Mucosa of rectum (tissue), 2 donors: ENCODE measurements around the gene PCCA.
"Not testable (repeated sequence)": the region's sequence is repeated elsewhere in the genome, so short reads cannot be mapped to it uniquely, and the experiment has no call there.

Experiments
- H3K27ac ChIP-seq, 2 donors: one replicate each; pipeline ENCODE4 v1.7.0; 2013; ENCODE audit warnings: inconsistent platforms in 2 of 2, low read depth in 2 of 2, low read length in 2 of 2
- H3K27me3 ChIP-seq, 2 donors: one replicate each; pipeline ENCODE4 v1.7.0; 2013; ENCODE audit warnings: low read length in 2 of 2; ENCODE audit not compliant: control insufficient read depth in 2 of 2, insufficient read depth in 2 of 2
- H3K36me3 ChIP-seq, 2 donors: one replicate each; pipeline ENCODE4 v1.7.0; 2013; ENCODE audit warnings: low read length in 2 of 2; ENCODE audit not compliant: control insufficient read depth in 2 of 2, insufficient read depth in 2 of 2
- H3K4me1 ChIP-seq, 2 donors: one replicate each; pipeline ENCODE4 v1.7.0; 2013; ENCODE audit warnings: low read length in 2 of 2, mild to moderate bottlenecking in 1 of 2; ENCODE audit not compliant: control insufficient read depth in 2 of 2, insufficient read depth in 2 of 2
- H3K4me3 ChIP-seq, 2 donors: one replicate each; pipeline ENCODE4 v1.7.0; 2013; ENCODE audit warnings: low read length in 2 of 2
- H3K9ac ChIP-seq, 2 donors: one replicate each; pipeline ENCODE4 v1.7.0; 2013; ENCODE audit warnings: low read length in 2 of 2, low read depth in 1 of 2, mild to moderate bottlenecking in 1 of 2
- H3K9me3 ChIP-seq, 2 donors: one replicate each; pipeline ENCODE4 v1.7.0; 2013; ENCODE audit warnings: low read length in 2 of 2; ENCODE audit not compliant: control insufficient read depth in 2 of 2
- donor health status: healthy.
- donor health status: Normal muscosa, but diverticular disease.

Gene PCCA

GRCh38 chr13:100068133-100068931 is 20.6 kb upstream of the PCCA start:
- Histone ChIP-seq H3K4me3 (no peak overlapping the region), H3K27me3 (no peaks in the 10 kb centered on the region), H3K9ac (no peak overlapping the region), H3K36me3 (no peaks in the 10 kb centered on the region), H3K9me3 (no peaks in the 10 kb centered on the region), H3K4me1 (no peaks in the 10 kb centered on the region), H3K27ac (no peak overlapping the region)

DNA sequence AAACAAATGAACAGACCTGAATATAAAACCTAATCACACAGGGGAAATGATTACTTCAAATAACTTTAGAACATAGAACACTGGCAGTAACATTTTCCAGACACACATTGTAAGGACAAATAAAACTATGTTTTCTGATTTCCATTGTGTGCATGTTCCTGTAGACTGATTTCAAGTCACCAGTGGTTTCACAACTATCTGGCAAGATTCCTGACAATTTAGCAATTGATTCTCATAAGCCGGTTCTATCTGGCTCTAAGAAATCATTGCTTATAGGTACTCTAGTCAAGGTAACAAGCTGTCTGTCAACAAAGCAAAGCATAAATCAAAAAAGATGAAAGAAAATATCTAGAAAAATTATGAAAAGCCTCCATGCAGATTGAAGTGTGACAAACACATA is 19.6 kb upstream of the PCCA start:
- H3K9me3 ChIP-seq = no peaks in the 10 kb centered on the region
- H3K27me3 ChIP-seq = no peaks in the 10 kb centered on the region
- no peaks in the 10 kb centered on the region for H3K36me3 ChIP-seq
- H3K4me3 ChIP-seq = no peak overlapping the region
- no peak overlapping the region for H3K27ac ChIP-seq
- H3K4me1 ChIP-seq = no peaks in the 10 kb centered on the region
- no peak overlapping the region for H3K9ac ChIP-seq

- no peaks in the 10 kb centered on the region for H3K36me3 ChIP-seq
- H3K4me1 ChIP-seq = no peaks in the 10 kb centered on the region
- no peaks in the 10 kb centered on the region for H3K27me3 ChIP-seq
- H3K9me3 ChIP-seq = no peaks in the 10 kb centered on the region
- no peak overlapping the region for H3K4me3 ChIP-seq
- H3K27ac ChIP-seq = no peak overlapping the region
- no peak overlapping the region for H3K9ac ChIP-seq
These were observed 12.9 kb upstream of the PCCA start for GRCh38 chr13:100075700-100076587.

GRCh38 chr13:100079003-100079402 is 9.9 kb upstream of the PCCA start:
- not testable (repeated sequence) for H3K4me3 ChIP-seq, H3K9me3 ChIP-seq, H3K9ac ChIP-seq, H3K4me1 ChIP-seq, H3K27ac ChIP-seq, H3K36me3 ChIP-seq, H3K27me3 ChIP-seq

DNA sequence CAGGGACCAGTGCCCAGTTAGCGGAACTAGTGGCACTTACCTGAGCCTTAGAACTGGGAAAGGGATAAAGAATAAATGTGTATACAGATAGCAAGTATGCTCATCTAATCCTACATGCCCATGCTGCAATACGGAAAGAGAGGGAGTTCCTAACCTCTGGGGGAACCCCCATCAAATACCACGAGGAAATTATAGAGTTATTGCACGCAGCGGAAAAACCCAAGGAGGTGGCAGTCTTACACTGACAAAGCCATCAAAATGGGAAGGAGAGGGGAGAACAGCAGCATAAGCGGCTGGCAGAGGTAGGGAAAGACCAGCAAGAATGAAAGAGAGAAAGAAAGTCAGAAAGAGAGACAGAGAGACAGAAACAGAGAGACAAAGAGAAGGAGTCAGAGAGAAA is 5.5 kb upstream of the PCCA start:
- not testable (repeated sequence) for H3K4me3 ChIP-seq, H3K9ac ChIP-seq, H3K36me3 ChIP-seq, H3K9me3 ChIP-seq, H3K4me1 ChIP-seq, H3K27me3 ChIP-seq, H3K27ac ChIP-seq

GRCh38 chr13:100088273-100088643 is 635 bp upstream of the PCCA start:
- Histone ChIP-seq H3K36me3 (no peaks in the 10 kb centered on the region), H3K9ac (peak overlapping the region; percentile 58 to 91), H3K4me1 (peaks cover 13 to 19% of the 10 kb centered on the region in 2 donors), H3K4me3 (peak overlapping the region; percentile 88 to 95), H3K9me3 (no peaks in the 10 kb centered on the region), H3K27me3 (no peaks in the 10 kb centered on the region), H3K27ac (peak overlapping the region; percentile 41 to 70)

DNA sequence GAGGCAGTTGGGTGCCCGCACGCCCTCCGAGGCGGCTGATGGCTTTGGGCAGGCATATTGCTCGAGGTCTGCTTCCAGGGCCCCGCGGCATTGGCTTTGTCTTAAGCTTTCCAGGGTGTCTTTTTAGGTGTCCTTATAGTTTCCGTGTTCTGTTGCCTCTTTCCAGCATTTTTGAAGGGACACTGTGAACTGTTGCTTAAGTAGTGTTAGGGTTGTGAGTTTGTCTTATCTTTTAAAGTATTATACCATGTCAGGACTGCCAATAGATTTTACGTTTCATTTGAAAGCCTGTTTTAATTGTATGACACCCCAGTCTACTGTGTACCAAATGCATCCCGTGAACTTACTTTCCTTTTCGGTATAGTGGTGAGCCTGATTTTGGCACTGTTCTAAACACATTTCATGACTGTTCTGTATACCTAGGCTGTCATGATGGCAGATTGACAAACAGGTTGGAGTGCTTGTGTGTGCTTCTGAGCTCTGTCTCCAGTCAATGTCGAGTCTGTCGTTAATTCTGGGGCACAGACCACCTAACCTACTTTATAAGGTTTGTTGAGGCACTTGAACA is 656 bp downstream of the PCCA start:
- Histone ChIP-seq H3K27ac (peak overlapping the region; percentile 70 to 71), H3K9ac (peak overlapping the region; percentile 58 to 91), H3K36me3 (no peaks in the 10 kb centered on the region), H3K4me3 (peak overlapping the region; percentile 88 to 95), H3K9me3 (no peaks in the 10 kb centered on the region), H3K27me3 (no peaks in the 10 kb centered on the region), H3K4me1 (peaks cover 13 to 19% of the 10 kb centered on the region in 2 donors)

DNA sequence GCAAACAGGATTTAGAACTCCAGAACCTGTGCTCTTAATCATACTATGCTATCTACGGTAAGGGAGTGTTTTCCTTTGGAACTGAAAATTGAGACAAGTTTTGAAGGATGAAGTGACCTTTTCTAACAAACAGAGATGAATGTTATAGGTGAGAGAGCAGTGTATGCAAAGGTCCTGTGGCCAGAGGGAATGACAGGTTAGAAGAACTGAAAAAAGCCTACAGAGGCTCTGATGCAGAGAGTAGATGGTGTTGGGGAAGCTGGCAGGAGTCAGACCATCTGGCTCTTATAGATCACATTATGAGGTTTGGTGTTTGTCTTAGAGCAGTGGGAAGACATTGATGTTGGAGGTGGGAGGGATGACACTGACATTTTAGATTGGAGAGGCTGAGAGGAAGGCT is 2.0 kb downstream of the PCCA start:
- no peaks in the 10 kb centered on the region for H3K36me3 ChIP-seq
- H3K4me3 ChIP-seq = peak overlapping the region in 1 of 2 donors; percentile 95
- peaks cover 13 to 19% of the 10 kb centered on the region in 2 donors for H3K4me1 ChIP-seq
- H3K9me3 ChIP-seq = no peaks in the 10 kb centered on the region
- H3K27me3 ChIP-seq = no peaks in the 10 kb centered on the region
- H3K27ac ChIP-seq = no peak overlapping the region
- no peak overlapping the region for H3K9ac ChIP-seq

DNA sequence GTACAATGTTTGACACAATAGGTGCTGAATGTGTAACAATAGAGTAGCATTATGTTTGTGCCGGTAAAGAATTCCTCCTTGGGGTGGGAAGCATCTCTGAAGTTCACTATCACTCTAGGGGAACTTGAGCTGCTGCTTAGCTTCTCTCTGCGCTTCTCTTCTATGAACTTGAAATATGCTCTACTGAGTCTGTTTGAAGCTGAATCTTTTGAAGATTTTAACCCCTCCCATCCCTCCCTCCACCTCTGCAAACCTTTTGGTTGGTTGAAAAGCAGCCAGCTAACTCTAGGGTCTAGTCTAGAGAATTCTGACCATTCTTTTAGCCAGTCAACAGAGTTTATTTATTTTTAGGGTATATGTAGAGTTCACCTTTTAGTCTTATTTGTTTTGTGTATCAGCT is 2.5 kb downstream of the PCCA start:
- Histone ChIP-seq H3K36me3 (no peaks in the 10 kb centered on the region), H3K27ac (no peak overlapping the region), H3K4me1 (peaks cover 13 to 19% of the 10 kb centered on the region in 2 donors), H3K27me3 (no peaks in the 10 kb centered on the region), H3K9me3 (no peaks in the 10 kb centered on the region), H3K9ac (no peak overlapping the region), H3K4me3 (no peak overlapping the region)

DNA sequence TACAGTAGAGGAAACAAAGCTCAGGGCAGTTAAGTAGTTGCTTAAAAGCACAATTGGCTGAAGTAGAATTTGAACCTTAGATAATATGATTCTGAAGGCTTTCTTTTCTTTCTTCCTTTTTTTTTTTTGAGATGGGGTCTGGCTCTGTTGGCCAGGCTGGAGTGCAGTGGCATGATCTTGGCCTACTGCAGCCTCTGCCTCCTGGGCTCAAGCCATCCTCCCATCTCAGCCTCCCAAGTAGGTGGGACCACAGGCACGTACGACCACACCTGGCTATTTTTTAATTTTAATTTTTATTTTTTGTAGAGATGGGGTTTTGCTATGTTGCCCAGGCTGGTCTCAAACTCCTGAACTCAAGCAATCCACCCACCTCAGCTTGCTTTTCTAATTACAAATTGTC is 3.4 kb downstream of the PCCA start:
- H3K4me1 ChIP-seq = peaks cover 13 to 19% of the 10 kb centered on the region in 2 donors
- not testable (repeated sequence) for H3K4me3 ChIP-seq

More for the DNA sequence above, 3.4 kb downstream of the PCCA start:
- not testable (repeated sequence) for H3K9ac ChIP-seq, H3K27me3 ChIP-seq, H3K36me3 ChIP-seq, H3K9me3 ChIP-seq, H3K27ac ChIP-seq
